NCI-H460 (cell line): ENCODE data around the gene WDR64. TPM values are rescaled to one million over a fixed set of nuclear protein-coding genes. Genes with fewer than 3 reads are reported as not detected.
"Not testable (repeated sequence)": the region's sequence is repeated elsewhere in the genome, so short reads cannot be mapped to it uniquely, and the experiment has no call there.

Experiments
- DNase-seq: peaks from one replicate; pipeline ENCODE4 v3.0.0-alpha.2; 2016; ENCODE audit warnings: low read depth; ENCODE audit errors: extremely low read depth
- total RNA-seq: library from RNA; depleted of rRNA; stranded (reverse); fragments of >200 nt; shearing (Covaris generic); gene quantifications from 2 replicates; pipeline ENCODE4 v1.2.3, GENCODE V29; 2014

WDR64 gene
- total RNA-seq, 1 experiment from 2014 or later, result not detected

GRCh38 chr1:241696815-241697639, 44.9 kb downstream of the WDR64 start:
- no peak for DNase-seq

- DNase-seq, result no peak
Observed at GRCh38 chr1:241697640-241698018, 45.5 kb downstream of the WDR64 start.

- DNase-seq, result no peak
Observed at GRCh38 chr1:241698177-241698576, 46.1 kb downstream of the WDR64 start.

GRCh38 chr1:241701483-241702295, 49.6 kb downstream of the WDR64 start:
- no peak for DNase-seq

GRCh38 chr1:241702442-241703373, 50.6 kb downstream of the WDR64 start:
- no peak for DNase-seq

- DNase-seq, result not testable (repeated sequence)
Observed at GRCh38 chr1:241703739-241704138, 51.7 kb downstream of the WDR64 start.

DNA sequence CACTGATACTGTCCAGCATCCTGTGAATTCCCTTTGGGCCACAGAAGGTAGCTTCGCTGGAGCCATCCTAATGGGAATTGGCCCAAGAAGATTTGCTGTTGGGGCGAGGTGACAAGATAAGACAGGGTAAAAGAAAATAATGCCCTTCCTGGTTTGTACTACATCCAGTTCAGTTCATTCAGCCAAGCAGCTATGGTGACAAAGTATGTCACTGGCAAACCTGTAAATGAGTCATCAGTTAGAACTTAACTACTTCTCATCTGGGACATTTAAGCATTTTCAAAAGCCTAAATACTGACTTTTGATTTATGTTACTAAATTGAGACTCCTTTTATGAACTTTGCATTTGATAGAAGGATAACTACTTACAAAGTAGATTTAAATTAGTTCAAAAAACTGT, 54.2 kb downstream of the WDR64 start:
- no peak for DNase-seq

DNA sequence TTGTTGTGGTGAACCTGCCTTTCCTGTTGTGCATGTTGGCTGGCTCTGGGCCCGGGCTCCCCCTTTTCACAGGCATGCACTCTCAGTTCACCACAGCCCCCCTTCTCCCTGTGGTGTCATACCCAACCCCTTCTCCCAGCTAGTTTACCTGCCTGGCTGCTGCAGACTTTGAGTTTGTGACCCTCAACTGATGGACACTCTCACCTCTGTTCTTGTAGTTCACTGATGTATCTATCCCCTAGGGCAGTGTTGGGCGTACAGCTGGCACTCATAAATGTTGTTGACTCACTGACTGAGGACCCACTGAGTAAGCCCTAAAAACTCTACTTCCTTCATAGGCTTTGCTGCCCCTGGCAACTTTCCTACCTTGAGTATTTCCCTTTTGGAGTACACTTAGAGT, 54.9 kb downstream of the WDR64 start:
- DNase-seq, result no peak

DNA sequence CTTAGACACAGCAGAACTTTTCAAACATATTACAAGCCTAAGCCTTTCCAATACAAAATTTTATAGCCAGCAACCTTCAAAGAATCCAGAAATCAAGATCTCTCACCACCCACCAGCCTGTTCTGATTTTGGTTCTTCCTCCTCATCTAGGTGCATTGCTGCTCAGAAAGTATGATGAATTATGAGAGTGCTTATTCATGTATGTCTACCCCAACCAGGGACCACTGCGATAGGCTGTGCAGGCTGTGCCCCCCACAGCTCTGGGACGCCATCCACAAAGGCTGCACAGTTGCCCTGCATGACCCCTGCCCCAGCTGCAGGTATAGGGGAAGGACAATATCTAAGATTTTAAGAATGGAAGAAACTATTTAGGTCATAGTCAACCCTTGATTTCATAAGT, 55.4 kb downstream of the WDR64 start:
- no peak for DNase-seq

GRCh38 chr1:241711326-241711725, 59.2 kb downstream of the WDR64 start:
- no peak for DNase-seq

DNA sequence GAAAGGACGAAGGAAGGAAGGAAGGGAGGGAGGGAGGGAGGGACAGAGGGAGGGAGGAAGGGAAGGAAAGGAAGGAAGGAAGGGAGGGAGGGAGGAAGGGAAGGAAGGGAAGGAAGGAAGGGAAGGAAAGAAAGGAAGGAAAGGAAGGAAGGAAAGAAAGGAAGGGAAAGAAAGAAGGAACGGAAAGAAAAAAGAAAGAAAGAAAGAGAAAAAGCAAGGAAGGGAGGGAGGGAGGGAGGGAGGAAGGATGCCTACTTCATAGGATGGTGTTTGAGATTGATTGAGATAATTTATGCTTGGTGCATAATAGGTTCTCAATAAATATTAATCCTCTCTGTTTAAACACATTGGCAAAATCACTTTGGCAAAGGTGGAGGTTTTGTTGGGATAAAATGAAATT, 61.2 kb downstream of the WDR64 start:
- no peak for DNase-seq

GRCh38 chr1:241714321-241715218, 62.5 kb downstream of the WDR64 start:
- no peak for DNase-seq

GRCh38 chr1:241715435-241715834, 63.4 kb downstream of the WDR64 start:
- no peak for DNase-seq

GRCh38 chr1:241715956-241716355, 63.9 kb downstream of the WDR64 start:
- no peak for DNase-seq

DNA sequence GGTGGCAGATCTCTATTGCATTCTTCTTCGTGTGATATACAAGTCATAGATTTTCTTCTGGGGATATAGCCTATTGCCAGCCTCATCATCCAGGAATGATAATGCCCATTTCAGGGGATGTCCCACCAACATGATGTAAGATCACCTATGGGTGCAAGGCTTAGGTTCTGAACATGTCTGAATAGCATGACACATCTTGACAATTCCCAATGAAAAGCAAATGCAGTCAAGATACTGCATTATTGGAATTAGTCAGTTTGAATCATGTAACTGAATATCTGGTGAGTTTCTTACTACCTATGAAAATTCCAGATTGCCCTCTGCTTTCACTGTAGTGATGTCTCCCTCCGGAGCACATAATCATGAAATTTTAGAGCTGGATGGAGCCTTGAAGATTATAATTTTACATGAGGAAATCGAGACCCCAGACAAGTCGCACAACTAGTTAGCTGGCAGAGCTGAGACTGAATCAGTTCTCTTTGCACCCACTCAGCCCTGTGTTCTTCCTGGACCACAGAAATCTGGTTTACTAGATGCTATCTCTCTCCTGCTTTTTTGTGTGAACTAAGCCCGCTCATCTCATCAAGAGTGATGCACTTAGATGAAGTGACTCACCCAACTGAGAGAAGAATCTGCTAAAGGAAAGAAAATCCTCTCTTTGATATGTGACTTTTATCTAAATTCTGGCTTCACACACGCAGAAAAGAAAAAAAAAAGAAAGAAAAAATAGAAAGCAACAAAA, 65.0 kb downstream of the WDR64 start:
- DNase-seq, result no peak

- DNase-seq, result no peak
Observed at GRCh38 chr1:241717975-241718374, 65.9 kb downstream of the WDR64 start.

- DNase-seq, result no peak
Observed at GRCh38 chr1:241721011-241721410, 68.9 kb downstream of the WDR64 start.

- no peak for DNase-seq
Observed at GRCh38 chr1:241722947-241723346, 70.9 kb downstream of the WDR64 start.

- DNase-seq, result no peak
Observed at GRCh38 chr1:241724741-241725356, 72.8 kb downstream of the WDR64 start.
